HG03139 (cell line): ENCODE data around the gene TUBGCP6.

Experiments used
- ATAC-seq: cut with Tn5 transposase; IDR thresholded peaks from one replicate; pipeline ENCODE4 v1.9.1; 2021; ENCODE audit not compliant: unreplicated experiment

TUBGCP6 gene

DNA sequence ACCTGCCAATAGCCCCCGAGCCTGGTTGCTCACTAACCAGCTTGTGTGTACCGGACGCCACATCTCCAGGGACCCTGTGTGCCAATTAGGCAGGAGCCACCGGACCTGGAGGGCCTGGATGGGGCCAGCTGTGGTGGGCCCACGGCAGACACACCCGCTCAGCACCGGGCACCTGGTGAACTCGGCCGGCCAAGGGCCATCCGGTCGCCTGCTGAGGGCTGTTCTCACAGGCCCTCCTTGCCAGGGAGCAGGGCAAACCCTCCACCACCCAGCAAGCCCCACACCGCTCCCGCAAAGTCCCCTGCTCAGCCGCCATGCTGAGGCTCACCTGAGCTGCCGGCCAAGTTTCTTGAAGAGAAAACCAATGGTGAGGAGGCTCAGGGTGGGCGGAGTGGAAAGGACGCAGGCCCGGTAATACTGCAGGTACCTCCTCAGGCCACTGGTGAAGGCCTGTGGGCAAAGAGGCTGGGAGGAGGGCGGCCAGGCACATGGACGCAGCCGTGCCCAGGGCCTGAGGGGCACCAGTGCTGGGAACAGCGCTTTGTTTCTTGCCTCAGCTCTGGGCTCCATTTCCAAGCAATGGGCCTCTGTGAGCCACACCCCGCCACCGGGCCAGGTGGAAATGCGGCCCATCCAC is 17.1 kb downstream of the TUBGCP6 start:
- ATAC-seq: no peak

GRCh38 chr22:50226875-50227165 is 18.0 kb downstream of the TUBGCP6 start:
- no peak for ATAC-seq

DNA sequence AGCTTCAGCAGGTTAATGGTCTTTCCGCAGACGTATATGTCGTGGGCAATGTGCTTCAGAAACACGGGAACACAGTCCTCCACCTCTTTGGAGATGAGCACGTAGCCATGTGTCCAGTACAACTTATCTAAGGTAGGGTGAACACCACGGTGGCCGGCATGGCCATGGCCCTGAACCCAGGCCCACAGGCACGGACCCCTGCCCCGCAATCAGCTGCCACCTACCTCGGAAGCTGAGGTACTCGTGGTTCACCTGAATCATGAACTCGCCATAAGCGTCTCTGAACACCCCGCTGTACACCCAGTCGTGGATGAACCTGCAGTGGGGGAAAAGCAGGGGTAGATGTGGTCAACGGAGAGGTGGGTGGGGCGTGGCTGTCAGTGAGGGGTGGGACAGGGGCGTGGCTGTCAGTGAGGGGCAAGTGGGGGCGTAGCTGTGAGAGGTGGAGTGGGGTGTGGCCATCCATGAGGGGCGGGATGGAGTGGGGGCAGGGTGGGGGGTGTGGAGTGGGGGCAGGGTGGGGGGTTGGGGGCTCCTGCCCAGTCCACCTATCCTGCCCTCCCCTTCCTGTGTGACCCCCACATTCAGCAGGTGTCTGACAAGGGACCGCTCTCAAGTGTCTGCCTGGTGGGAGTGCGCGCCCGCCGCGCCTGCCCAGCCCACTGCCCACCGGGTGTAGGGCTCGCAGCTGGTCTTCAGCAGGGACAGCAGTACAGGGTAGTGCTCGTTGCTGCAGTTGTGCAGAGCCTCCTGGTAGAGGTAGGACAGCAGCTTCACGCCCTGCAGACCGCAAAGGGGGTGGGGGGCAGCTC is 18.6 kb downstream of the TUBGCP6 start:
- ATAC-seq: no peak

DNA sequence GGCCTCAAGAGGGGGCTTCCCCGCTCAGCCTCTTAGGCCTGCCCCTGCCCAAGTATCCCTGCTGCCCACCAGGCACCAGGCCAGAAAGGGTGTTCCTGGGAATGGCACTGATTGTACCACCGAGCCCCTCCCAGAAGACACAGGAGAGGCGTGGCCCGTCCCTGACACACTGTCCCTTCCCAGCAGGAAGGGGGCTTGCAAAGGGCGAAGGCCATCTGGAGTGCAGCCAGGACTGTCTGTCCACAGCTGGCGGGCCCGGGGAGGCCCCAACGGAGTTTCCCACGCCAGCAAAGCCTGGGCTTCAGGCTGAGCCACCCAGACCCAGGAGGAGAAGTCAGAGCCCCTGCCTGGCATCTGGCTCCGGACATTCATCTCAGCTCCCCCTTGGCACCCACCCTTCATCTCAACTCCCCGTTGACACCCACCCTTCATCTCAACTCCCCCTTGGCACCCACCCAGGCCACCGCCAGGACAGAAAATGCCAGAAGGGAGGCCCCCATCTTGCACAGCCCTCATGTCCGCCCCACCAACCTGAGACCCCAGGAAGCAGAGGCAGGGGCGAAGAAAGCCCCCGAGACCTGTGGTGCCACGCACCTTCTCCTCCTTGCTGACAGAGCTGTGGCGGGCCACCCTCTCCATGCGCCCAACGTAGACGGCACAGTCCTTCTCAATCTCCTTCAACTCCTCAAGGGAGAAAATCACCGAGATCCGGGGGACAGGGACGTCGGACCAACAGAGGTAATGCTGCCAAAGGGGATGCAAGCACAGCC is 19.4 kb downstream of the TUBGCP6 start:
- ATAC-seq: no peak

GRCh38 chr22:50224071-50224470 is 20.8 kb downstream of the TUBGCP6 start:
- no peak for ATAC-seq

- ATAC-seq: no peak
These were observed 22.3 kb downstream of the TUBGCP6 start for GRCh38 chr22:50222508-50222907.

GRCh38 chr22:50221410-50222300 is 23.2 kb downstream of the TUBGCP6 start:
- ATAC-seq: no peak

DNA sequence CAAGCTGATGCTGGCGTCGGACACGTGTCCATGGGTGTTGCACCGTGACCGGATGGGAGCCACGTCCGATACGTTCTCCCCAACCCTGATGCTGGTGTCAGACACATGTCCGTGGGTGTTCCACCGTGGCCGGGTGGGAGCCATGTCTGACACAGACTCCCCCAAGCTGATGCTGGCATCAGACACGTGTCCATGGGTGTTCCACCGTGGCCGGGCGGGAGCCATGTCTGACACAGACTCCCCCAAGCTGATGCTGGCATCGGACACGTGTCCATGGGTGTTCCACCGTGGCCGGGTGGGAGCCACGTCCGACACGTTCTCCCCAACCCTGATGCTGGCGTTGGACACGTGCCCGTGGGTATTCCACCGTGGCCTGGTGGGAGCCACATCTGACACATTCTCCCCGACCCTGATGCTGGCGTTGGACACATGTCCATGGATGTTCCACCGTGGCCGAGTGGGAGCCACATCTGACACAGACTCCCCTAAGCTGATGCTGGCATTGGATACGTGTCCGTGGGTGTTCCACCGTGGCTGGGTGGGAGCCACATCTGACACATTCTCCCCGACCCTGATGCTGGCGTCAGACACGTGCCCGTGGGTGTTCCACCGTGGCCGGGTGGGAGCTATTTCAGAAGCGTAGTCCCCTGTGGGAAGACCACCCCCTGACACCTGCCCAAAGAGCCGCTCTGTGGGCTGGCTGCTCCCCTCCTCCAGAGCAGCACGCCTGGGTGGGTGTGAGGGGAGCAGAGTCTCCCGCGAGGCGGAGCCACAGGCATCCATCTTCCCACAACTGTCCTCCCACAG is 24.0 kb downstream of the TUBGCP6 start:
- ATAC-seq: no peak

DNA sequence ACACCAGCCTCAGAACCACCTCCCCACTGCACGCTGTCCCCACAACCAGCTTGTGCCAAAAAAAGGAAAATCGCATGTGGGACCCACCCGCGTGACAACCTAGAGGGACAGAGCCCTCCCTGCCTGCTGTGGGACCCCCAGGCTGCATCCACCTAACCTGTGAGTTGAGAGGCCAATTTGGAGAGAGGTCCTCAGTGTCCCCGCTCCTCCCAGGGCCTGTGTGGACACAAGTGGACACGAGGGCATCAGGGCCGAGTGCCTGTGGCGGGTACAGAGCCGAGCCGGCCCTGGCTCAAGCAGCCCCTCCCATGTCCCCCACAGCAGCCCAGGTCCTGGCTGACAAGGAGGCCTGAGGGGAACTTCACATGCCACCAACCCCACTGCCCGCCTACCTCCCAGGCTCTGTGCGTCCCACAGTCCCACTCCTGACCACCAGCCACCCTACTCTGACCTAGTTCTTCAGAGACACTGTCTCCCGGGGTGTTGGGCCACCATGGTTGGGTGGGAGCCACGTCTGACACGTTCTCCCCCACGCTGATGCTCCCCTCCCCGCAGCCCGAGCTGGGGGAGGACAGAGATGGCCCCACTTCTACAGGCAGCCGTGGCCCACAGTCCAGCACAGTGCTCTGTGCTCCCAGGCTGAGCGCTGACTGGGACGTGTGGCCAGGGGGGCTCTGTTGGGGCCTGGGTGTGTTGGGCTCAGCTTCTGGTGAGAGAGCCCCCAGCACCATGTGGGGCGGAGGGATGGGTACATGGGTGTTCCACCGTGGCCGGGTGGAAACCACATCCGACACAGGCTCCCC is 24.8 kb downstream of the TUBGCP6 start:
- ATAC-seq: no peak

- ATAC-seq: no peak
These were observed 25.7 kb downstream of the TUBGCP6 start for GRCh38 chr22:50218996-50219727.

GRCh38 chr22:50218153-50218995 is 26.4 kb downstream of the TUBGCP6 start:
- ATAC-seq: no peak

- no peak for ATAC-seq
These were observed 27.2 kb downstream of the TUBGCP6 start for GRCh38 chr22:50217543-50218152.

- no peak for ATAC-seq
These were observed 27.9 kb downstream of the TUBGCP6 start for GRCh38 chr22:50216684-50217520.

DNA sequence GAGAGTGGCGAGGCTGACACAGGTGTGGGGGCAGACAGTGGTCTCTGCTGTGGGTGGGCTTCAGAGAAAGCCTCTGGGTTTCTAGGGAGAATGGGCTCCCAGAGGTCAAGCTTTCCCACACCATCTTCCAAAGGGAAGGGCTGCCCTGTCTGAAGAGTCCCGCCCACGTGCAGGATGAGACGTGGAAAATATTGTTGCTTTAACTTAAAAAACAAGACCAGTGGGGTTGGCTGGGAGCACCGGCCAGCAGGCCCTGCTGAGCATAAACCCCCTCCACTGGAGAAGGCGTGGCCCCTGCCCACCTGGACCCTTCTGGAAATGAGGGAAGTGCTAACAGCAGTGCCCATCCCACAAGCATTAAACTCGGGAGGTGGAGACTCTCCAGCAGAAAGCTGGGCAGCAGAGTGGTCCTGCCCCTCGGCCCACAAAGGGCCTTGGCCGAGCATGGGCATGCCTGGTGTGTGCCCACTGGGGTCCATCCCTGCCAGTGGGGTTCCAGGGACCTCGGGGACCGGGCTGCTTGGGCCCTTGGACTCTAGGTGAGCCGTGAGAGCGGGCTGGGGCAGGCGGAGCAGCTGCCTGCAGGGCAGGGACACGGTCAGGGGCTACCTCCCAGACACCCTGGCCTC is 28.7 kb downstream of the TUBGCP6 start:
- ATAC-seq: no peak

GRCh38 chr22:50215297-50216054 is 29.3 kb downstream of the TUBGCP6 start:
- ATAC-seq: no peak
